ENCODE results near the gene ZNF654. TPM values are rescaled to one million over a fixed set of nuclear protein-coding genes. Genes with fewer than 3 reads are reported as not detected.
"Not testable (repeated sequence)": the region's sequence is repeated elsewhere in the genome, so short reads cannot be mapped to it uniquely, and the experiment has no call there.

ZNF654 gene
- total RNA-seq, 2 experiments from 2014 or later = 16.2 to 17.2 TPM

DNA sequence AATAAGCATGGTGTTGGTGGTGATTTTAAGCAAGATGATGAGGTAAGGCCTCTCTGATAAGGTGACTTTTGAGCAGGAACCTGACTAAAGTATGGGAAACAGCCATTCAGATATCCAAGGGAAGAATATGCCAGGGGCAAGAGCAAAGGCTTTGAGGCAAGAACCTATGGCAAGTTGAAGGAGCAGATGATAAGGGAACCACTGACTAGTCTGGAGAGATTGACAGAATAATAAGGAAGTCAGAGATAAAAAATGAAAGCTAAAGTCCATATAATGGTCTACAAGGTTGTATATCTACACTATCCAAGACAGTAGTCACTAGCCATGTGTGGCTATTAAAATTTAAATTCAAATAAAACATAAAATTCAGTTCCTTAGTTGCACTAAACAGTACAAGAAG is 88.2 kb downstream of the ZNF654 start:
- Mint-ChIP-seq H3K9me3 (no peaks in the 10 kb centered on the region), H3K4me3 (peak overlapping the region; percentile 3), H3K27ac (no peak overlapping the region), H3K4me1 (peaks cover 19% of the 10 kb centered on the region), H3K27me3 (no peaks in the 10 kb centered on the region), H3K36me3 (peaks cover 13% of the 10 kb centered on the region)
- DNase-seq = no peak

DNA sequence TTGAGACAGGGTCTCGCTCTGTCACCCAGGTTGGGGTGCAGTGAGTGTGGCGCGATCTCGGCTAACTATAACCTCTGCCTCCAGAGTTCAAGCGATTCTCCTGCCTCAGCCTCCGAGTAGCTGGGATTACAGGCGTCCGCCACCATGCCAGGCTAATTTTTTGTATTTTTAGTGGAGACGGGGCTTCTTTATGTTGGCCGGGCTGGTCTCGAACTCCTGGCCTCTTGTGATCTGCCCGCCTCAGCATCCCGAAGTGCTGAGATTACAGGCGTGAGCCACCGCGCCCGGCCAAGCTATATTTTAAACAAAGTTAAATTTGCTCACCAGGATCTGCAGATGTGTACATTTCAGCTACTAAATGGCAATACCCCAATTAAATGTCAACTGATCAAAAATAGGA is 89.6 kb downstream of the ZNF654 start:
- Mint-ChIP-seq H3K27ac (peak overlapping the region; percentile 98), H3K36me3 (peaks cover 13% of the 10 kb centered on the region), H3K4me3 (peak overlapping the region; percentile 96), H3K4me1 (peaks cover 26% of the 10 kb centered on the region), H3K9me3 (no peaks in the 10 kb centered on the region), H3K27me3 (no peaks in the 10 kb centered on the region)
- DNase-seq = no peak

DNA sequence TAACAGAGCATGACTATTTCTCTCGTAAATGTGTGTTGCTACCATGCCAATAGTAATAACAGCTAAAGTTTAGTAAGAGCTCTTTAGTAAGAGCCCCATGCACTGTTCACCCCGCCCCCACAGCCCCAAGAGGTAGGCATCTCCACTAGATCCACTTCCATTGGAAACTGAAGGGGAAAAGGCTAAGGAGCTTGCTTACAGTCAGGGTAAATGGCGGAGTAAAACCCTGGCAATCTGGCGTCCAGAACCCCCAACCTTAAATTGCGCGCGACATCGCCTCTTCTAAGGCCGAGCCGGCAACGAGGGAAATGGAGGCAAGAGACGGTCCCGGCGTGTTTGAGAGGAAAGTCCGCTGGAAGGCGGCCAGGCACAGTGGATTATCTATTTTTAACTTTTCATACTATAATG is 90.0 kb downstream of the ZNF654 start:
- Mint-ChIP-seq H3K4me1 (peaks cover 26% of the 10 kb centered on the region), H3K27ac (peak overlapping the region; percentile 98), H3K9me3 (no peaks in the 10 kb centered on the region), H3K27me3 (no peaks in the 10 kb centered on the region), H3K4me3 (peak overlapping the region; percentile 96), H3K36me3 (peaks cover 13% of the 10 kb centered on the region)
- no peak for DNase-seq

DNA sequence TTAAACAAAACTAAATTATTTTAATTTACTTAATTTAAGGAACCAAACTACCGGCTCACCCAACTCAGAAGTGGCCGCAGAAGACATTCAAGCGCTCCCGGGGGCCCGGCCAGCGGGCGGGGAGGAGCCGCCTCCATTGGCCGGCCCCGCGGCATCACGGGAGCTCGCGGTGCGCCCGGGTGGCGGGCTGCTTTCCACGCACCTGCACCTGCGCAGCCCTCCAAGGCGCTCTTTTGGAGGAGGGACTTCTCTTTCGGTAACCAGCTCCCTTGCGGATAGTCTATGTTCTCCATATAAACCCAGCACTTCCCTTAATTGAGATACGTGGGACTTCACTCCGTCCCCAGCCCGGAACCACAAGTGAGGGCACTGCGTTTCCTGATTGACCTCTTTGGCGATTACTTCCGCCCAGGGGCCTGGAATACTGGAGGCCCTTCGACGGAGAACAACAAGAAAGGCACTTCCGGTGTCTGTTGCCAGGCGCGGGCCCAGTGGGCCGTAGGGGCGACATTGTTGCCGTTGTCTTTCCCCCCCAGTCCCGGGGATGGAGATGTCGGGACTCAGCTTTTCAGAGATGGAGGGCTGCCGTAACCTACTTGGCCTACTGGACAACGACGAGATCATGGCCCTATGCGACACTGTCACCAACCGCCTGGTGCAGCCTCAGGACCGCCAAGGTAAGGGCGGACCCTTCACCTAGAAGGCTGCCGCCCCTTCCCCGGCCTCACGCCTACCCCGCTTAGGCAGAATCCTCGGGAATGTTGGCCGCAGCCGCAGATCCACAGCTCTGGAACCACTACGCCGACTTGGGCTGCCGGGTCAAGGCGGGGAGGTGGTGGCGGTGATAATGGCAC is 90.7 kb downstream of the ZNF654 start, which contains the start of gene C3orf38:
Gene C3orf38, plus strand, starts transcription at position 451 of the 854 bp plus-strand sequence. Its CDS starts 94 bp downstream, at position 545.
- H3K27me3 Mint-ChIP-seq = no peaks in the 10 kb centered on the region

GRCh38 chr3:88150371-88150770 is 91.3 kb downstream of the ZNF654 start:
- peaks cover 13% of the 10 kb centered on the region for H3K36me3 Mint-ChIP-seq
- H3K4me3 Mint-ChIP-seq = peak overlapping the region; percentile 97
- H3K27me3 Mint-ChIP-seq = no peaks in the 10 kb centered on the region
- H3K4me1 Mint-ChIP-seq = peaks cover 26% of the 10 kb centered on the region
- H3K27ac Mint-ChIP-seq = peak overlapping the region; percentile 98
- DNase-seq = peak; percentile 10
- no peaks in the 10 kb centered on the region for H3K9me3 Mint-ChIP-seq

More for the DNA sequence above, 90.7 kb downstream of the ZNF654 start, which contains the start of gene C3orf38:
- DNase-seq = peak; percentile 82
- peak within 1 kb of the TSS; percentile 98 for H3K27ac Mint-ChIP-seq
- H3K9me3 Mint-ChIP-seq = no peaks in the 10 kb centered on the region
- peak within 1 kb of the TSS; percentile 97 for H3K4me3 Mint-ChIP-seq
- H3K36me3 Mint-ChIP-seq = peaks cover 13% of the 10 kb centered on the region
- peaks cover 26% of the 10 kb centered on the region for H3K4me1 Mint-ChIP-seq

DNA sequence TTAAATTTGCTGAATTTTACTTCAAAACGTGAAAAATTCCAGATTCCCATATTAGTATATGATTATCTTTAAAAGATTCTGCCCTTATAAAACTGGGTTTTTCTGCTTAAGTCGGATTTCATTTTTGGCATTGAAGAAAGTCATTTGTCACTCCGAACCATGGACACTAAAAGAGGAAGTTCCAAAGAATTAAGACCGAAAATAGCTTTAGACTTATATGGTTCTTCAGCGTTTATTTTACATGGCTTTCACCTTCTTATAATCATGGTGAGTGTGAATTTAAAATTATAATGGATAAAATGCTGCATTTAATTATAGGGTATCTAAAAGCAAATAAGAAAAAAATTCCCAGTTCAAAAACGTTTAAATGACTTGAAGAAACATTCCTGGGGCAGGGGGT is 91.8 kb downstream of the ZNF654 start:
- no peak for DNase-seq
- H3K9me3 Mint-ChIP-seq = no peaks in the 10 kb centered on the region
- no peaks in the 10 kb centered on the region for H3K27me3 Mint-ChIP-seq
- peaks cover 15% of the 10 kb centered on the region for H3K36me3 Mint-ChIP-seq
- peak overlapping the region; percentile 98 for H3K27ac Mint-ChIP-seq
- H3K4me1 Mint-ChIP-seq = peaks cover 26% of the 10 kb centered on the region
- H3K4me3 Mint-ChIP-seq = peak overlapping the region; percentile 97

GRCh38 chr3:88151358-88151757 is 92.3 kb downstream of the ZNF654 start:
- H3K27me3 Mint-ChIP-seq = no peaks in the 10 kb centered on the region
- DNase-seq = no peak
- peak overlapping the region; percentile 20 for H3K27ac Mint-ChIP-seq
- H3K36me3 Mint-ChIP-seq = peaks cover 19% of the 10 kb centered on the region
- peak overlapping the region; percentile 97 for H3K4me3 Mint-ChIP-seq
- H3K4me1 Mint-ChIP-seq = peaks cover 30% of the 10 kb centered on the region
- H3K9me3 Mint-ChIP-seq = no peaks in the 10 kb centered on the region

GRCh38 chr3:88152841-88153240 is 93.8 kb downstream of the ZNF654 start:
- Mint-ChIP-seq H3K27me3 (no peaks in the 10 kb centered on the region), H3K36me3 (peaks cover 25% of the 10 kb centered on the region), H3K4me3 (no peak overlapping the region), H3K27ac (no peak overlapping the region), H3K9me3 (no peaks in the 10 kb centered on the region), H3K4me1 (peaks cover 32% of the 10 kb centered on the region)
- no peak for DNase-seq

- no peaks in the 10 kb centered on the region for H3K9me3 Mint-ChIP-seq
- no peak for DNase-seq
- H3K27me3 Mint-ChIP-seq = no peaks in the 10 kb centered on the region
- H3K27ac Mint-ChIP-seq = no peak overlapping the region
- peaks cover 11% of the 10 kb centered on the region for H3K36me3 Mint-ChIP-seq
- no peak overlapping the region for H3K4me3 Mint-ChIP-seq
- peaks cover 7% of the 10 kb centered on the region for H3K4me1 Mint-ChIP-seq
Measured at GRCh38 chr3:88166419-88166971, 107.4 kb downstream of the ZNF654 start.

DNA sequence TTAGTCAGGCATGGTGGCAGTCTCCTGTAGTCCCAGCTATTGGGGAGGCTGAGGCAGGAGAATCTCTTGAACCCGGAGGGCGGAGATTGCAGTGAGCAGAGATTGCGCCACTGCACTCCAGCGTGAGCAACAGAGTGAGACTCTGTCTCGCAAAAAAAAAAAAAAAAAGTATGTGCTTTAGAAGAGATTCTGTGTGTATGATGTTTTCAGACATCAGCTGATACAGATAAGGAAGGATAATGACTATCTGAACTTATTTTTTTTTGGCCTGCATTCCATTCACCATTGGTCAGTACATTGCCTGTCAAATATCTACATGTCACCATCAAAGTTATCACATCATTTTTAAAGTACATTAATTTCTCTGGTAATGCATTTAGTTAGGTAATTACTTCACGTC is 108.1 kb downstream of the ZNF654 start:
- Mint-ChIP-seq H3K4me3 (no peak overlapping the region), H3K27me3 (no peaks in the 10 kb centered on the region), H3K27ac (no peak overlapping the region), H3K9me3 (no peaks in the 10 kb centered on the region), H3K4me1 (peaks cover 4% of the 10 kb centered on the region), H3K36me3 (peaks cover 9% of the 10 kb centered on the region)
- no peak for DNase-seq

DNA sequence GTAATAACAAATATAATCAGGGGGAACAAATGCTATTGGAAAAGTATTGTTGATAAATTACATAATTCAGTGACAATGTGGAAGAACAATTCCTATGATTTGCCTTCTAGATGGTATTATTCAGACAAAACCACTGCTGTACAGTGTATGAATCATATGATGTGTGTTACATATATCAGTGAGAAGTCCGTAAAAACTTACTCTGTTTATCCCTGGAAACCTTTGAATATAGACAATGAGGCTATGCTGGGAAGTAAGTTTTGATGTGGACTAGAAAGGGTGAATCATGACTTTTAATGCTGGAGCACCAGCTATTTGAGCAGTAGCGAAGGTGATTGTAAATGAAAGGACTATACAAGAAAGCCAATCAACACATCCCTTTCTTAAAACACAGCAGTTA is 108.6 kb downstream of the ZNF654 start:
- Mint-ChIP-seq H3K9me3 (no peaks in the 10 kb centered on the region), H3K36me3 (peaks cover 8% of the 10 kb centered on the region), H3K4me1 (peaks cover 2% of the 10 kb centered on the region), H3K27me3 (no peaks in the 10 kb centered on the region), H3K27ac (no peak overlapping the region), H3K4me3 (no peak overlapping the region)
- DNase-seq = no peak

DNA sequence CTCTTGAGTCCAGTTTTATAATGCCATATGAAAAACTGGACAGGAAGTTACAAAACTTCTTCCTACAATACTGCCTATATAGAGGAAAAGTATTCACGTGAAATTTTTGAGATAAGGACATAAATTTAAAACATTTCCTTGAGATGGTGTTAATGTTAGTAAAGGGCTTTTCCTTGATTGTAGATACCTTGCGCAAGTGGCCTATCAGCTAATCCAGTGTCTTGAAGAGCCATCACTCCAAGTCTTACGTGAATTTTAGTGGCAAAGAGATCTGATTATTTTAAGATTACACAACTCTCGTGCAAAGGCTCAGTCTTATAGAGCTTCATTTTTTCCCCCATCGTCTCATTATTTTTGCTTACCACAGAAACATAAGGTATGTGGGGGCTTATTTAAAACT is 109.1 kb downstream of the ZNF654 start:
- no peak overlapping the region for H3K4me3 Mint-ChIP-seq
- peaks cover 5% of the 10 kb centered on the region for H3K36me3 Mint-ChIP-seq
- peaks cover under 1% of the 10 kb centered on the region for H3K4me1 Mint-ChIP-seq
- no peak for DNase-seq
- H3K9me3 Mint-ChIP-seq = no peaks in the 10 kb centered on the region
- H3K27me3 Mint-ChIP-seq = no peaks in the 10 kb centered on the region
- no peak overlapping the region for H3K27ac Mint-ChIP-seq

- H3K36me3 Mint-ChIP-seq = peaks cover 5% of the 10 kb centered on the region
- no peaks in the 10 kb centered on the region for H3K27me3 Mint-ChIP-seq
- H3K4me1 Mint-ChIP-seq = peaks cover 1% of the 10 kb centered on the region
- DNase-seq = no peak
- H3K27ac Mint-ChIP-seq = no peak overlapping the region
- H3K9me3 Mint-ChIP-seq = peaks cover 11% of the 10 kb centered on the region
- no peak overlapping the region for H3K4me3 Mint-ChIP-seq
Measured at GRCh38 chr3:88180398-88180999, 121.4 kb downstream of the ZNF654 start.

DNA sequence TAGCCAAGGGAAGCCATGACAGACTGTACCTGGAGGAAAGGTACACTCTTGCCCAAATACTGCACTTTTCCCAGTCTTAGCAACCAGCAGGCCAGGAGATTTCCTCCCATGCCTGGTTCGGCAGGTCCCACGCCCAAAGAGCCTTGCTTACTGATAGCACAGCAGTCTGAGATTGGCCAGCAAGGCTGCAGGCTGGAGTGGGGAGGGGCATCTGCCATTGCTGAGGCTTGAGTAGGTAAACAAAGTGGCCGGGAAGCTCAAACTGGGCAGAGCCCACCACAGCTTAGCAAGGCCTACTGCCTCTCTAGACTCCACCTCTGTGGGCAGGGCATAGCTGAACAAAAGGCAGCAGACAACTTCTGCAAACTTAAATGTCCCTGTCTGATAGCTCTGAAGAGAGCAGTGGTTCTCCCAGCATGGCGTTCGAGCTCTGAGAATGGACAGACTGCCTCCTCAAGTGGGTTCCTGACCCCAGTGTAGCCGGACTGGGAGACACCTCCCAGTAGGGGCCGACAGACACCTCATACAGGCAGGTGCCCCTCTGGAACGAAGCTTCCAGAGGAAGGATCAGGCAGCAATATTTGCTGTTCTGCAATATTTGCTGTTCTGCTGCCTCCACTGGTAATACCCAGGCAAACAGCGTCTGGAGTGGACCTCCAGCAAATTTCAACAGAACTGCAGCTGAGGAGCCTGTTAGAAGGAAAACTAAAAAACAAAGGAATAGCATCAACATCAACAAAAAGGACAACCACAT is 123.3 kb downstream of the ZNF654 start:
- not testable (repeated sequence) for H3K4me1 Mint-ChIP-seq, H3K36me3 Mint-ChIP-seq, DNase-seq, H3K27ac Mint-ChIP-seq, H3K27me3 Mint-ChIP-seq, H3K4me3 Mint-ChIP-seq
- peaks cover 14% of the 10 kb centered on the region for H3K9me3 Mint-ChIP-seq

GRCh38 chr3:88188436-88188835 is 129.4 kb downstream of the ZNF654 start:
- no peak overlapping the region for H3K4me3 Mint-ChIP-seq
- H3K27ac Mint-ChIP-seq = no peak overlapping the region
- peaks cover 22% of the 10 kb centered on the region for H3K9me3 Mint-ChIP-seq
- H3K4me1 Mint-ChIP-seq = peaks cover 7% of the 10 kb centered on the region
- H3K36me3 Mint-ChIP-seq = peaks cover 8% of the 10 kb centered on the region
- DNase-seq = no peak
- H3K27me3 Mint-ChIP-seq = no peaks in the 10 kb centered on the region

All from activated naive CD8-positive, alpha-beta T cell treated with anti-CD3 and anti-CD28 coated beads for 36 hours (primary cell).